Stimulated activated CD8-positive, alpha-beta memory T cell treated with anti-CD3 and anti-CD28 coated beads, Interleukin-4, amount 100 ng/mL, for 1 hour (primary cell): ENCODE data around the gene ATG9B.

ENCODE experiments used
- DNase-seq, 2 donors: peaks; one replicate each; pipeline ENCODE4 v3.0.0-alpha.2; 2020; ENCODE audit warnings: low read depth in 2 of 2, low spot score in 1 of 2

The ATG9B gene

GRCh38 chr7:150968056-150968733 lies 56.1 kb downstream of the ATG9B start:
- no peak for DNase-seq

- no peak for DNase-seq
Measured at GRCh38 chr7:150967349-150967748, 56.9 kb downstream of the ATG9B start.

GRCh38 chr7:150966002-150966401 lies 58.3 kb downstream of the ATG9B start:
- no peak for DNase-seq

GRCh38 chr7:150965273-150965830 lies 58.9 kb downstream of the ATG9B start:
- no peak for DNase-seq
